Smooth muscle cell of the pulmonary artery (primary cell): ENCODE data around the gene ATP8B1. TPM values are rescaled to one million over a fixed set of nuclear protein-coding genes. Genes with fewer than 3 reads are reported as not detected.

ENCODE experiments used
- total RNA-seq: library from RNA; depleted of rRNA; stranded (reverse); fragments of >200 nt; gene quantifications from 2 replicates; pipeline ENCODE4 v1.2.3, GENCODE V29; 2014

The ATP8B1 gene
- total RNA-seq = 73.6 and 109 TPM in 2 replicates

GRCh38 chr18:57803103-57803969 is at the start of gene ATP8B1:
TSS of gene ATP8B1 (minus strand) at chr18:57803315. CDS start at chr18:57731807, 71,508 bp downstream.

Other genes with a start within 250 kb of the ATP8B1 start
- gene FECH, start 216.6 kb downstream of the ATP8B1 start, total RNA-seq = 30.4 and 57.7 TPM in 2 replicates
- 131 and 162 TPM in 2 replicates for gene NARS1, start 181.5 kb downstream of the ATP8B1 start, total RNA-seq
- gene NEDD4L, start 240.9 kb upstream of the ATP8B1 start, total RNA-seq = 8.8 and 9.7 TPM in 2 replicates